Measurements from ENCODE around the gene SIDT1.

DNA sequence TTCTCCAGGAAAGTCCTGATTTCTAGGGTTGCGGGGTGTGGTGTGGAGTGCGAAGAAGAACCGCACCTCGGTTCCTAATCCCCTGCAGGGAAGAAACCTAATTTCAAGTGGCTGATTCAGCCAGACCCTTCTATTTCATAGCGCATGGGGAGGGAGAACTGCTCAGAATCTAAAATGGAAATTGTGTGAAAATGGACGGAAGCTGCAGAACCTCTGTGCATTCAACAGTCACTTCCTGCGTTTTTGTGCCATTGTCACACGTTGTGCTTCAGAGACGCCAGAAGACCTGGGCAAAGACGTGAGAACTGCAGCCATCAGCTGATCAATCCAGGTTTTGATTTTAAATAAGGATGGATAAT, 1.2 kb downstream of the SIDT1 start:
- TF ChIP-seq, protein P1, sequence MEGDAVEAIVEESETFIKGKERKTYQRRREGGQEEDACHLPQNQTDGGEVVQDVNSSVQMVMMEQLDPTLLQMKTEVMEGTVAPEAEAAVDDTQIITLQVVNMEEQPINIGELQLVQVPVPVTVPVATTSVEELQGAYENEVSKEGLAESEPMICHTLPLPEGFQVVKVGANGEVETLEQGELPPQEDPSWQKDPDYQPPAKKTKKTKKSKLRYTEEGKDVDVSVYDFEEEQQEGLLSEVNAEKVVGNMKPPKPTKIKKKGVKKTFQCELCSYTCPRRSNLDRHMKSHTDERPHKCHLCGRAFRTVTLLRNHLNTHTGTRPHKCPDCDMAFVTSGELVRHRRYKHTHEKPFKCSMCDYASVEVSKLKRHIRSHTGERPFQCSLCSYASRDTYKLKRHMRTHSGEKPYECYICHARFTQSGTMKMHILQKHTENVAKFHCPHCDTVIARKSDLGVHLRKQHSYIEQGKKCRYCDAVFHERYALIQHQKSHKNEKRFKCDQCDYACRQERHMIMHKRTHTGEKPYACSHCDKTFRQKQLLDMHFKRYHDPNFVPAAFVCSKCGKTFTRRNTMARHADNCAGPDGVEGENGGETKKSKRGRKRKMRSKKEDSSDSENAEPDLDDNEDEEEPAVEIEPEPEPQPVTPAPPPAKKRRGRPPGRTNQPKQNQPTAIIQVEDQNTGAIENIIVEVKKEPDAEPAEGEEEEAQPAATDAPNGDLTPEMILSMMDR (IDR thresholded peaks at IDR 0.05; ENCODE audit: insufficient read depth, low read length) = no peak
- TF ChIP-seq POLR2AphosphoS5 (IDR thresholded peaks at IDR 0.05; ENCODE audit: low read depth) = no peak
- no peak for TF ChIP-seq SPI1 (IDR thresholded peaks at IDR 0.05; ENCODE audit: borderline replicate concordance, low read depth)
- TF ChIP-seq, protein P2, sequence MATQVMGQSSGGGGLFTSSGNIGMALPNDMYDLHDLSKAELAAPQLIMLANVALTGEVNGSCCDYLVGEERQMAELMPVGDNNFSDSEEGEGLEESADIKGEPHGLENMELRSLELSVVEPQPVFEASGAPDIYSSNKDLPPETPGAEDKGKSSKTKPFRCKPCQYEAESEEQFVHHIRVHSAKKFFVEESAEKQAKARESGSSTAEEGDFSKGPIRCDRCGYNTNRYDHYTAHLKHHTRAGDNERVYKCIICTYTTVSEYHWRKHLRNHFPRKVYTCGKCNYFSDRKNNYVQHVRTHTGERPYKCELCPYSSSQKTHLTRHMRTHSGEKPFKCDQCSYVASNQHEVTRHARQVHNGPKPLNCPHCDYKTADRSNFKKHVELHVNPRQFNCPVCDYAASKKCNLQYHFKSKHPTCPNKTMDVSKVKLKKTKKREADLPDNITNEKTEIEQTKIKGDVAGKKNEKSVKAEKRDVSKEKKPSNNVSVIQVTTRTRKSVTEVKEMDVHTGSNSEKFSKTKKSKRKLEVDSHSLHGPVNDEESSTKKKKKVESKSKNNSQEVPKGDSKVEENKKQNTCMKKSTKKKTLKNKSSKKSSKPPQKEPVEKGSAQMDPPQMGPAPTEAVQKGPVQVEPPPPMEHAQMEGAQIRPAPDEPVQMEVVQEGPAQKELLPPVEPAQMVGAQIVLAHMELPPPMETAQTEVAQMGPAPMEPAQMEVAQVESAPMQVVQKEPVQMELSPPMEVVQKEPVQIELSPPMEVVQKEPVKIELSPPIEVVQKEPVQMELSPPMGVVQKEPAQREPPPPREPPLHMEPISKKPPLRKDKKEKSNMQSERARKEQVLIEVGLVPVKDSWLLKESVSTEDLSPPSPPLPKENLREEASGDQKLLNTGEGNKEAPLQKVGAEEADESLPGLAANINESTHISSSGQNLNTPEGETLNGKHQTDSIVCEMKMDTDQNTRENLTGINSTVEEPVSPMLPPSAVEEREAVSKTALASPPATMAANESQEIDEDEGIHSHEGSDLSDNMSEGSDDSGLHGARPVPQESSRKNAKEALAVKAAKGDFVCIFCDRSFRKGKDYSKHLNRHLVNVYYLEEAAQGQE (IDR thresholded peaks at IDR 0.05; ENCODE audit: insufficient replicate concordance, low read depth) = no peak
- no peak for TF ChIP-seq GABPA (IDR thresholded peaks at IDR 0.05; ENCODE audit: low read depth)

All from HL-60 (cell line).